HG03159 (cell line): Measurements from ENCODE around the gene SH3GL1.

Experiments
- ATAC-seq: cut with Tn5 transposase; IDR thresholded peaks from one replicate; pipeline ENCODE4 v1.9.1; 2021; ENCODE audit warnings: mild to moderate bottlenecking, moderate library complexity; ENCODE audit not compliant: unreplicated experiment

The SH3GL1 gene

DNA sequence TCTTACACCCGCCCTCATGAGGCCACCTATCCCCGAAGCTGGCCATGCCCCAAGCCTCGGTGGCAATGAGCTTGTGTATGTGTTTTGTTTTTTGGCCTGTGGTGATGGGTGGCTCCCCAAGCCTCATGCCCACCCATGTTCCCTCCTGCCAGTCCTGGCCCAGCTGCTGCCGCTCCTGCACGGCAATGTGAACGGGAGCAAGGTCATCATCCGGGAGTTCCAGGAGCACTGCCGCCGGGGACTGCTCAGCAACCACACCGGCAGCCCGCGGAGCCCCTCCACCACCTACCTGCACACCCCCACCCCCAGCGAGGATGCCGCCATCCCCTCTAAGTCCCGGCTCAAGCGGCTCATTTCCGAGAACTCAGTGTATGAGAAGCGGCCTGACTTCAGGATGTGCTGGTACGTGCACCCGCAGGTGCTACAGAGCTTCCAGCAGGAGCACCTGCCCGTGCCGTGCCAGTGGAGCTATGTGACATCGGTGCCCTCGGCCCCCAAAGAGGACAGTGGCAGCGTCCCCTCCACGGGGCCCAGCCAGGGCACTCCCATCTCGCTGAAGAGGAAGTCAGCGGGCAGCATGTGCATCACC, 32.7 kb upstream of the SH3GL1 start:
- no peak for ATAC-seq

- no peak for ATAC-seq
These were observed 31.7 kb upstream of the SH3GL1 start for GRCh38 chr19:4431808-4432674.

GRCh38 chr19:4431296-4431695, 30.9 kb upstream of the SH3GL1 start:
- ATAC-seq, result no peak

- ATAC-seq, result no peak
These were observed 30.4 kb upstream of the SH3GL1 start for GRCh38 chr19:4430760-4431159.

GRCh38 chr19:4429771-4430171, 29.4 kb upstream of the SH3GL1 start:
- no peak for ATAC-seq

- no peak for ATAC-seq
These were observed 28.9 kb upstream of the SH3GL1 start for GRCh38 chr19:4429256-4429655.

DNA sequence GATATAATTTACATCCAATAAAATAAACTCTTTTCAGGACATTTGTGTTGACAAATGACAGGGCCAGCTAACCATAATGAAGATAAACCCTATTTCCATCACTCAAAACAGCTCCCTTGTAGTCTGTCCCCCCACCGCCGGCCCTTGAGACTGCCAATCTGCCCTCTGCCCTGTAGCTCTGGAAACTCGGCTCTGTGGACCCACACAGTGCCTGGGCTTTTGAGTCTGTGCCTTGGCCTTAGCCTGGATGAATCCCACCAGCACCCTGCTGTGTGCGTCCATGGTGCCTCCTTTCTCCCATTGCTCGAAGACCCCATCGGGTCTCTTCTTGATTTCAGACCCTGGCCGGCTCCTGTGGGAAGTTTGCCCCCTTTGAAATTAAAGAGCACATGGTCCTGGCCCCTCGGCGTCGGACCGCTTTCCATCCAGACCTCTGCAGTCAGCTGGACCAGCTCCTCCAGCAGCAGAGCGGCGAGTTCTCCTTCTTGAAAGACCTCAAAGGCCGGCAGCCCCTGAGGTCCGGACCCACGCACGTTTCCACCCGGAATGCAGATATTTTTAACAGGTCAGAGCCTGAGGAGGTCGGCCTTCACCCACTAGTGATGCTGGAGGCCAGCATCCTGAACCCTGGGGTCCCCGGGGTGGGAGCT, 28.1 kb upstream of the SH3GL1 start:
- ATAC-seq, result no peak

DNA sequence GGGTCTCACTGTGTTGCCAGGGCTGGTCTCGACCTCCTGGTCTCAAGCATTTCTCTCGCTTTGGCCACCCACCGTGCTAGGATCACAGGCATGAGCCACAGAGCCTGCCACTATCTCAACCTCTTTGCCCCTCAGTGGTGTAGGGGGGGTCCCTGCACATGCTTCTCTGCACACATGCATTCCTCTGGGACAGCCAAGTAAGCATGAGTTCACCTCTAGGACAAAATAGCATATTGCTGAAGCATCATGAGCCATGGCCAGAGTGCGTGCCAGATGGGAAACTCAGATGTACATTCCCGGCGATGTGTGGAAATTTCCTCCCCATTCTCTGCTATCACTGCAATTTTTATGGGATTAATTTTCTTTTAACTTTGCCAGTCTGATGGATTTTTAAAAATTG, 25.2 kb upstream of the SH3GL1 start:
- no peak for ATAC-seq

DNA sequence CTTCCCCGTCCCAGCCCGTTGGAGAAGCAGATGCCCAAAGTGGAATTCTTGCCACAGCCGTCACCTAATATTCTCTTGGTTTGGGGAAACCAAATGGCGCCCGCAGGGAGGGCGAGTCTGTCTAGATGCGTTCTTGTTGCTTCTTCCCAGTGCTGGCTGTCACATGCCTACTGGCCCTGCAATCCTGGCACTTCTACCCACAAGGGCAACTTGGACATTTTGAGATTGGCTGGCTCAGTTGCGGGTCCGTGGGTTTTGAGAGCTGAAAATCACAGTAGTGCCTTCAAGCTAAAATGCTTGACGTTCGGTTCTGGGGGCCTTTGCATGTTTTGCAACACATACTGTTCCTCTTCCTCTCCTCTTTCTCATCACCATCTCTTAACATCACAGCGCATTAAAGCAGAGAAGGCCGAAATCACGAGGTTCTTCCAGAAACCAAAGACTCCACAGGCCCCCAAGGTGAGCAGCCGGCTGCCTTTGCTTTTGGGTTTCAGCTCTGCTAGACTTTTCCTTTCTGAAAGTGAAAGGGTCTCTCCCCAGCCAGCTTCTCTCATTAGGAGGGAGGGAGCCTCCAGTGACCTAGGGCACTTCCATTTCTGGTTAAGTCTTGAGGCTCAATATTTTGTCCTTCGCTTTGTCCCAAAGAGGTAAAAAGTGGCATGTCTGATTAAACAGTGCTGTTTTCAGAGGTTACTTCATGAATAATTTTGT, 23.2 kb upstream of the SH3GL1 start:
- ATAC-seq, result no peak

DNA sequence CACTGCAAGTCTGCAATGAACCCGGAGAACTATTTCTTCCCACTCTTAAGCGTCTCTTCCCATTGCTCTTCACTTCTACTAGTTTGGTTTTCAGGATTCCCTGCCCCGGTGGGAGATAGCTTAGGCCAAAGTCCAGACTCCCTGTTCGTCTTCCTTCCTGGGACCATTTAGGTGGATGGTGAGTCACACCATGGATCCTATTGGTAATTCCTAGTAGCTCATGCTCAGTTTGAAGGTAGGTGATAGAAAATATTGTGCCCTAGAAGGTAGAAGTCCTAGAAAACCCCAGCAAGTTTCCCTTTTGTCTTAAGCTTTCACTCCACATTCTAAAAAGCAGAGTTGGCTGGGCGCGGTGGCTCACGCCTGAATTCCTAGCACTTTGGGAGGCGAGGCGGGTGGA, 15.9 kb upstream of the SH3GL1 start:
- no peak for ATAC-seq

DNA sequence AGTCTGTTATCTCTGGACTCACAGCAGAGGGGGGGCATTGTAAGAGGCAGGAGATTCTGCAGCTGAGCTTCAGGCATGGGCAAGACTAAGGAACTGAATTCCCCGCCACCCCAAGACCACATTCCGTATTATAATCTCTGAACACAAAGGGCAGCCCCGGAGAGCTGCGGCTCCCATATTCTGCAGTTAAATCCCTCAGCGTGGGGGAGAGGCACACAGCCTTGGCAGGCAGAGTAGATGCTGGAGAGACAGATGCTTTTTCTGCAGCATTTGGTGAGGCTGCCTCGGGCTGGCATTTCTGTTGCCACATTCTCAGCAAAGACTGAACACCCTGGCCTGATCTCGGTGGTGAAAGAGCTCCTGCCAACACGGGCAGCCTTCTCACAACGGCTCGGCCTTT, 15.0 kb upstream of the SH3GL1 start:
- no peak for ATAC-seq

DNA sequence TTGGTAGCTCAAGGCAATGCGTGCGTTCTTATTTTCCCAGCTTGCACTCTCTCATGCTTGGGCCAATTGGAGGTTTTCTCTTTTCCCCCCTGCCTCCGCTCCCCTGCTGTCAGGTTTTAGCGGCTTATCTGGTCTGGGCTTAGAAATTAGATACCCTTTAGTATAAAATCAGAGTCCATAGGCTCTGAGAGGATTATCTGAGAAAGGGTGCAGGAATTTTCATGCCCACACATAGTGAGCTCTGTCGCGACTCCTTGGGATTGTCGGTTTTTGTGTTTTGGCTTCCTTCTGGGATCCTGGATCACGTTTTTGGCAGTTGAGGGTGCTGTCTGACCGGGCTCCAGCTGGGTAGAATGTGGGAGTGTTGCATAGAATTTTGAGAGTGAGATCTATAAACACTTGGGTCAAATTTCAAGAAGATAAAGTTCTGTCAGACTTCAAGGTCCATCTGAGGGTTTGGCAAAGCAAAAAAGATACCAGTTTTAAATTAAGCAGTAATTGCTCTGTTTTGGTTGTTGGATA, 14.5 kb upstream of the SH3GL1 start:
- no peak for ATAC-seq

- ATAC-seq, result no peak
These were observed 13.9 kb upstream of the SH3GL1 start for GRCh38 chr19:4414144-4414799.

DNA sequence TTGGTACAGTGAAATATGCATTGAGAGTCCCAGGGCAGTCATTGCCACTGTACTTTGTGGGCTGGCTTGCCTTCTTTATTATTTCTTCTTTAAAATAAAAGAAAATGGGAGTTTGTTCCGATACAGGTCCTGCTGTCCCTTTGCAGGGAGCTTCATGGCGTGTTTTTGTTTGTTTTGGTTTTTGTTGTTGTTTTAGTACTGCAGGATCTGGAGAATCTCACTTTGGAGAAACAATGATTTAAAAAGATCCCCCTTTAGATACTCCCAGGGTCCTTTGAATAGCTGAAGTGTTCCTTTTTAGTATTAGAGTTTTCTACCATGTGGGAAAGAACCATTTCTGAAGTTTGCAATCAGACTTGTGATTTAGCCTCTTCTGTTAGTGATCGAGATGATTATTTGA, 13.2 kb upstream of the SH3GL1 start:
- ATAC-seq, result no peak

DNA sequence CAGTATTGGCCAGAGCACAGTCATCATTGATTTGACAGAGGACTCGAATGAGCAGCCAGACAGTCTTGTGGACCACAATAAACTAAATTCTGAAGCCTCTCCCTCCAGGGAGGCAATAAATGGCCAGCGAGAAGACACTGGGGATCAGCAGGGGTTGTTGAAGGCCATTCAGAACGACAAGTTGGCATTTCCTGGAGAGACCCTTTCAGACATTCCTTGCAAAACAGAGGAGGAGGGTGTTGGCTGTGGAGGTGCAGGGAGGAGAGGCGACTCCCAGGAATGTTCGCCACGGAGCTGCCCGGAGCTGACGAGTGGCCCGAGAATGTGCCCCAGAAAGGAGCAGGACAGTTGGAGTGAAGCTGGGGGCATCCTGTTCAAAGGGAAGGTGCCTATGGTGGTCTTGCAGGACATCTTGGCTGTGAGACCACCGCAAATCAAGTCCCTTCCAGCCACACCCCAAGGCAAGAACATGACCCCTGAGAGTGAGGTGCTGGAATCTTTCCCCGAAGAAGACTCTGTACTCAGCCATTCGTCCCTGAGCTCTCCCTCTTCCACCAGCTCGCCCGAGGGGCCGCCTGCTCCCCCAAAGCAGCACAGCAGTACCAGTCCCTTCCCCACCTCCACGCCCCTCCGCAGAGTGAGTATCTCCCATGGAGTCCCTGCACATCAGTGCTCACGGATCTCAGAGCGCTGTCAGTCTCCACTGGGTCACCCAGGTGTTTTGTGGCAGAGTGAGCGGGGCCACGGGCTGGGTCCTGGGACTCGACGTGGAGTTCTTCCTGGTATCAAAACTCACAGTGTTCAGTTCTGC, 9.0 kb upstream of the SH3GL1 start:
- no peak for ATAC-seq

GRCh38 chr19:4406626-4407025, 6.3 kb upstream of the SH3GL1 start:
- ATAC-seq, result no peak

DNA sequence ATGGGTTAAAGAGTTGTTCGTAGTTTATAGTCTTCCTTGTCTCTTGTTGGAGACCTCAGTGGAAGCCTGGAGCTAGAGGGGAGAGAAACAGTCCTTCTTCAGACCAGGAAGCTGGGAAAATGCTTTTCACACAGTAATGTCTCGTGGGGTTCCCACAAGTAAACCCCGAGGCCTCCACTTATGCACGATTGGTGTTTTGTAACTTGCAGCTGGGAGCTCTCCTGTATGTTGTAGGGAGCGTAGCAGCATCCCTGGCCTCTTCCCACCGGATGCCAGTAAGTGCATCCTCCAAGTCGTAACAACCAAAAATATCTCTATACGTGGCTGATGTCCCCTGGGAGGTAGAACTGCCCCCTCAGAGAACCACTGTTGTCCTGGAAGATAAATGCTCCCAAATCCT, 5.6 kb upstream of the SH3GL1 start:
- no peak for ATAC-seq

DNA sequence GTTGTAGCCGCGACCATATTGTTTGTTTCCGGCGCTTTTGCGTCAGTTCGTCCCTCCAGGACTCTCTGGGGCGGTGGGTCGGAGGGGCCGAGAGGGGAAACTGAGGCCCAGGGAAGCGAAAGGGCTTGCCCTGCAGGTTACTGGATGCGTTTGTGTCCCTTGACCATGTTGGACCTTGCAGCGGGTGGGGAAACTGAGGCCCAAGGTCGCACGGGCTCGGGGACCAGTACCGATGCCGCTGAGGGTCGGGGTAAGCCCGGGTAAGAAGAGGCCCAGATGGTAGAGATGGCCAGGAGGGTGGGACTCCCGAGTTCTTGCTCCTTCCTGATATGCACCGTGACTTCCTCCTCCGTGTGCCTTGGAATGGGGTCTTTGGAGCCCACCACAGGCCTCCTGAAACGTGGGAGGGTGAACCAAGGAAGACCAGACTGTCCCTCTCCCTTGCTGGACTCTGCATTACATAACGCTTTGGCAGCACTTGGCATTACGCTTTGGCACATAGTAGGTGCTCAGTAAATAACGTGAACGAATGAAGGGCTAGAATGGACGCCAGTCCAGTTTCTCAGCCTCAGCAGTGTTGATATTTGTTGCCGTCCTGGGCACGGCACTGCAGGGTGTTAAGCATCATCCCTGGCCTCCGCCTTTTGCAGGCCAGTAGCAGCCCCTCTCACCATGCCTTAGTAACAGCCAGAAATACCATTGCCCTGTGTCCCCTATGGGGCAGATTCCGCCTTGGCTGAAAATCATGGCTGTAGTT, 2.8 kb upstream of the SH3GL1 start:
- ATAC-seq, result no peak
